ENCODE measurements around the gene POLR3K. TPM values are rescaled to one million over a fixed set of nuclear protein-coding genes. Genes with fewer than 3 reads are reported as not detected.

Gene POLR3K
- total RNA-seq = 12.8 TPM

DNA sequence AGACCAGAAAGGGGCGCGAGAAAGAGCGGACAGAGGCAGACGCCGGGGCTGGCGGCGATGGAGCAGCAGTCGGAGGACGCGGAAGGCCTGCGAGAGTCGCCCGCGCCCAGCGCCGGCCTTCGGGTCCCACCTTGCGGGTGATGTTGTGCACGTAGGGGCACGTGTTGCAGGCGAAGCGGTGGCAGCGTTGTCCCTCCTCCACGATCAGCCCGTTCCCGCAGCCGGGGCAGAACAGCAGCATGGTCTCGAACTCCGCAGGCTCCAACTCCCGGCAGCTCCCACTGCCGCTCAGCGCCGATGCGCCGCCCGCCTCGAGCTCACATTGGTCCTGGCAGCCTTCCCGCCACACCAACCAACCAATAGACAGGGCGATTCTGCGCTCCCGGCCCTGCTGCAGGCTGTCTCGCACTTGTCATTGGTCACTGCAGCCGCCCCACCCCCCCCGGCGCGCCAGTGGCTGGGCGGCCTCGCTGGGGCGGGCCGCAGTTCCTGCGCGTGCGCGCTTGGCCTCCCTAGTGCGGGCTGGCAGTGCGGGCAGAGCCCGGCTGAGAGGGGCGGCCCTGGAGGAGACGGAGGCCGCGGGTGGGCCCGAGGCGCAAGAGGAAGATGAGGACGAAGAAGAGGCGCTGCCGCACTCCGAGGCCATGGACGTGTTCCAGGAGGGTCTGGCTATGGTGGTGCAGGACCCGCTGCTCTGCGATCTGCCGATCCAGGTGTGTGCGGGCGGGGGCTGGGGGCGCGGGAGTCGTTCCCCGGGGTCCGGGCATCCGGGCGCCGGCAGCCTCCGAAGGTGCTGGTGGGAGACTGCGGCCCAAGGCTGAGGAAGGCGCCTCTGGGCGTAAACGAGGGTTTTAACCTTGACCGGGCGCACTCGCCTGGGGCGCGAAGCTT is at the start of gene POLR3K, which contains the start of gene SNRNP25:
Gene POLR3K, minus strand, starts transcription at position 263 of the 891 bp plus-strand sequence. Its CDS starts 22 bp downstream, at position 241.
Gene SNRNP25, plus strand, starts transcription at position 483 of the 891 bp plus-strand sequence. Its CDS starts 189 bp downstream, at position 672.
- intact Hi-C loops (cut with DNase I) = no loop called here
- peak; percentile 47 to 77 for TF ChIP-seq POLR2AphosphoS5 (IDR thresholded peaks at IDR 0.05; ENCODE audit: insufficient read depth in 1 of 2, low read depth in 1 of 2)
- TF ChIP-seq POLR2A (IDR thresholded peaks at IDR 0.05) = peak in 1 of 2 donors; percentile 35
- TF ChIP-seq, protein P1, sequence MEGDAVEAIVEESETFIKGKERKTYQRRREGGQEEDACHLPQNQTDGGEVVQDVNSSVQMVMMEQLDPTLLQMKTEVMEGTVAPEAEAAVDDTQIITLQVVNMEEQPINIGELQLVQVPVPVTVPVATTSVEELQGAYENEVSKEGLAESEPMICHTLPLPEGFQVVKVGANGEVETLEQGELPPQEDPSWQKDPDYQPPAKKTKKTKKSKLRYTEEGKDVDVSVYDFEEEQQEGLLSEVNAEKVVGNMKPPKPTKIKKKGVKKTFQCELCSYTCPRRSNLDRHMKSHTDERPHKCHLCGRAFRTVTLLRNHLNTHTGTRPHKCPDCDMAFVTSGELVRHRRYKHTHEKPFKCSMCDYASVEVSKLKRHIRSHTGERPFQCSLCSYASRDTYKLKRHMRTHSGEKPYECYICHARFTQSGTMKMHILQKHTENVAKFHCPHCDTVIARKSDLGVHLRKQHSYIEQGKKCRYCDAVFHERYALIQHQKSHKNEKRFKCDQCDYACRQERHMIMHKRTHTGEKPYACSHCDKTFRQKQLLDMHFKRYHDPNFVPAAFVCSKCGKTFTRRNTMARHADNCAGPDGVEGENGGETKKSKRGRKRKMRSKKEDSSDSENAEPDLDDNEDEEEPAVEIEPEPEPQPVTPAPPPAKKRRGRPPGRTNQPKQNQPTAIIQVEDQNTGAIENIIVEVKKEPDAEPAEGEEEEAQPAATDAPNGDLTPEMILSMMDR (IDR thresholded peaks at IDR 0.05) = no peak
- Histone ChIP-seq H3K36me3 (peaks cover 0 to 25% of the 10 kb centered on the region in 2 donors), H3K27me3 (no peaks in the 10 kb centered on the region), H3K27ac (peak within 1 kb of the TSS; percentile 73), H3K9me3 (no peaks in the 10 kb centered on the region), H3K4me1 (peaks cover 20% of the 10 kb centered on the region), H3K4me3 (peak within 1 kb of the TSS; percentile 72 to 87)
- DNase-seq (ENCODE audit: extremely low spot score in 2 of 2) = peak in 1 of 2 donors; percentile 99

DNA sequence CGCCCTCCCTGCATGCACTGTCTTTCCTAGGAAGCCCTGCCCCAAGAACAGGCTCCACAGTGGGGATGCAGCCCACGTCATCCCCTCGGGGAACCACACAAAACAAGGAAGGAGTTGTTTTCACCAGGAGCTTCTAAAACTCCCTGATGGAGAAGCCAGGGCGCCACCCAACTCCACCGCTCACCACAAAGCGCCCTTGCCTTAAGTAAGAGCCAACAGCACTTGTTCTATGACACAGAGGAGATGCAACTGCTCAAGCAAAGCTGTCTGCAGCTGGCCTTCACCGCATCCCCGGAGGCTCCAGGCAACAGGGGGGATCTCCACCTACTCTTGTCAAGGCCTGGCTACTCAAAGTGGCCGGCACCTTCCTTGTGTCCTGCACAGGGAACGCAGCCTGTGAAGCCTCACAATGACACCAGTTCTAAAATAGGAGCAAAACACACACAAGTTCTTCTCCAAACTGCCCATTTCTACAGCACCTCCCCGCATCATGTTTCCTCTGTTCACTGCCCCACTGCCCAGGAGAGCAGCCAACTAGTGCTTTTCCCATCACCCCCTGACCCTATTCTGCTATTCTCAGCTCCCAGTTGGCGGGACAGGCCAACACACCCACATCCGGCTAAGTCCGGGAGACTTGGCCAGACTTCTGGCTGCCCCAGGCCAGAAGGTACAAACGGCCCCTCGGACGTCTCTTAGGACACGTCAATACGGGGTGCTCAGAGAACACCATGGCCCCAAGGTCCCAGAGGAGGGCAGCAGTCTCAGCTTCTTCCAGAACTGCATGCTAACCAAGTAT is 48.9 kb upstream of the POLR3K start:
- no peak for DNase-seq (ENCODE audit: extremely low spot score in 2 of 2)
- intact Hi-C loops (cut with DNase I) = no loop called here
- H3K4me3 ChIP-seq = no peak overlapping the region
- H3K9me3 ChIP-seq = no peaks in the 10 kb centered on the region
- H3K27ac ChIP-seq = peak overlapping the region; percentile 66
- peaks cover 0 to 18% of the 10 kb centered on the region in 2 donors for H3K36me3 ChIP-seq
- TF ChIP-seq POLR2A (IDR thresholded peaks at IDR 0.05) (no peak), POLR2AphosphoS5 (IDR thresholded peaks at IDR 0.05; ENCODE audit: insufficient read depth in 1 of 2, low read depth in 1 of 2) (peak; percentile 52 to 59)
- TF ChIP-seq, protein P1 (IDR thresholded peaks at IDR 0.05) = no peak
- H3K27me3 ChIP-seq = no peaks in the 10 kb centered on the region
- peaks cover 25% of the 10 kb centered on the region for H3K4me1 ChIP-seq

DNA sequence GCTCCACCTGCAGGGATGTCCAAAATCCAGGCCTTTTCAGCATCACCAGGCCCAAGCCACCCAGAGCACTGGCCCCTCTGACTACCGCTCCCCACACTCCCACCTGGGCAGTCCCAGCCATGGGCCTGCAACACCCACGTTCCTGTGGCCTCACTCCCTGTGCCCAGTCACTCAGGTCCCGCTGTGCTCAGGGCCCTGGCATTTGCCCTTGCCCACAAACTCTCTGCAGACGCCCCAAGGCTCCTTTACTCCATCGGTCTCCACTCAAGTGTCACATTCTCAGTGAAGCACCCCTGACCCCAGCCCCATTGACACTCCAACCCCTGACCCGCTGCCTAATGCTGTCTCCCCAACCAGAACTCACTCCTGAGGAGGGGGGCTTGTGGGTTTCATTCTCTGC is 48.2 kb upstream of the POLR3K start:
- H3K9me3 ChIP-seq = no peaks in the 10 kb centered on the region
- H3K27ac ChIP-seq = peak overlapping the region; percentile 66
- intact Hi-C loops (cut with DNase I) = no loop called here
- no peak for DNase-seq (ENCODE audit: extremely low spot score in 2 of 2)
- no peaks in the 10 kb centered on the region for H3K27me3 ChIP-seq
- peaks cover 0 to 18% of the 10 kb centered on the region in 2 donors for H3K36me3 ChIP-seq
- TF ChIP-seq POLR2AphosphoS5 (IDR thresholded peaks at IDR 0.05; ENCODE audit: insufficient read depth in 1 of 2, low read depth in 1 of 2) (no peak), POLR2A (IDR thresholded peaks at IDR 0.05) (no peak)
- TF ChIP-seq, protein P1 (IDR thresholded peaks at IDR 0.05) = no peak
- H3K4me1 ChIP-seq = peaks cover 31% of the 10 kb centered on the region
- H3K4me3 ChIP-seq = no peak overlapping the region

DNA sequence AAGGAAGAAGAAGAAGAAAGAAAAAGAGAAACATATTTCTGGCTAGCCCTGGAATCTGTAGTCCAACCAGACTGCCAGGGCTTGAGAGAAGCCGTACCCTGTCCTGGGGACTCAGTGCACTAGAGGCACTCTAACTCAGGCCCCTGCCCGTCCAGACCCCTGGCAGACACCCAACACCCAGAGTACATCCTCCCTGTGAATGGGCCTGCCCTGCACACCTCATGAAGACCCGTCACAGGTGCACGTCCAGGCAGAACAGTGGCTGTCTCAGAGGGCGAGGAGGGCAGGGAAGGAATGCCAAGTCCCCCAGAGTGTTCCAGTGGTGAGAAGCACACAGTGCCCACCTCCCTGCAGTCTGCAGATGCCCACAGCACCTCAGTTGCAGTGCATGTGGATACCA is 47.6 kb upstream of the POLR3K start:
- no peaks in the 10 kb centered on the region for H3K27me3 ChIP-seq
- H3K4me1 ChIP-seq = peaks cover 32% of the 10 kb centered on the region
- peak overlapping the region; percentile 66 for H3K27ac ChIP-seq
- TF ChIP-seq POLR2AphosphoS5 (IDR thresholded peaks at IDR 0.05; ENCODE audit: insufficient read depth in 1 of 2, low read depth in 1 of 2) (no peak), POLR2A (IDR thresholded peaks at IDR 0.05) (no peak)
- TF ChIP-seq, protein P1 (IDR thresholded peaks at IDR 0.05) = no peak
- intact Hi-C loops (cut with DNase I) = no loop called here
- H3K36me3 ChIP-seq = peaks cover 0 to 18% of the 10 kb centered on the region in 2 donors
- no peak overlapping the region for H3K4me3 ChIP-seq
- no peaks in the 10 kb centered on the region for H3K9me3 ChIP-seq
- DNase-seq (ENCODE audit: extremely low spot score in 2 of 2) = no peak

Measured in vagina (tissue), 2 donors.